Islet precursor cell (in vitro differentiated cells): ENCODE measurements around the gene MAP2K1.
A peak's percentile ranks its signal among the peaks of the same experiment; 100 is the strongest.
"Not testable (repeated sequence)": the region's sequence is repeated elsewhere in the genome, so short reads cannot be mapped to it uniquely, and the experiment has no call there.

ENCODE experiments used
- DNase-seq: peaks from one replicate; pipeline ENCODE4 v3.0.0-alpha.2; 2018

The MAP2K1 gene

DNA sequence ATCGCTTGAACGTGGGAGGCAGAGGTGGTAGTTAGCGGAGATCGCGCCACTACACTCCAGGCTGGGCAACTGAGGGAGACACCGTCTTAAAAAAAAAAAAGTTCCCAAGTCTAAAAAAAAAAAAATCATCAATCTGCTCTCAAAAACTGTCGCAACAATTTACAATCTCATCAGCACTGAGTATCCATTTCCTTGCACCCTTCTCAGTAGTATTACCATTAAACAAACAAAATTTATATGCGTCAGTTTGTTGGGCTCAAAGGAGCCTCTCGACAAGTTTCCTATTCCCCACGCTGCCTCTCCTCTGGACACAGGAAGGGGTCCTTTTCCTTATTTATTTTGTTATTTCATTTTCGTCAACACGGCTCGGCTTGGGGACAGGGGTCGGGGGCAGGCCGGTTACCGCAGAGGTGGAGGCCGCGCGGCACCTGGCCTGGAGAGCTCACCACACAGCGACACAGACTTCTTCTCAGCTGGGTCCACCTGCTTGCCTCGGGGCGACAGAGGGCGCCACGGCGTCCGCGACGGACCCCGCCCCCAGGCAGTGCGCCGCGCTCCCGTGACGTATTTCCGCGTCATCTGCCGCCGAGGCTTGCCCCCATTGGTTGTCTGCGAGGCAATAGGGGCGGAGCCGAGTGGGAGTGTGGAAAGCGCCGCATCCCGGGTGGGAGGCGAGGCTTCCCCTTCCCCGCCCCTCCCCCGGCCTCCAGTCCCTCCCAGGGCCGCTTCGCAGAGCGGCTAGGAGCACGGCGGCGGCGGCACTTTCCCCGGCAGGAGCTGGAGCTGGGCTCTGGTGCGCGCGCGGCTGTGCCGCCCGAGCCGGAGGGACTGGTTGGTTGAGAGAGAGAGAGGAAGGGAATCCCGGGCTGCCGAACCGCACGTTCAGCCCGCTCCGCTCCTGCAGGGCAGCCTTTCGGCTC lies at the start of gene MAP2K1:
MAP2K1 (plus strand) TSS at position 709 of the 920 bp plus-strand sequence. CDS start 436 bp downstream, outside the sequence.
- peak; percentile 99 for DNase-seq

DNA sequence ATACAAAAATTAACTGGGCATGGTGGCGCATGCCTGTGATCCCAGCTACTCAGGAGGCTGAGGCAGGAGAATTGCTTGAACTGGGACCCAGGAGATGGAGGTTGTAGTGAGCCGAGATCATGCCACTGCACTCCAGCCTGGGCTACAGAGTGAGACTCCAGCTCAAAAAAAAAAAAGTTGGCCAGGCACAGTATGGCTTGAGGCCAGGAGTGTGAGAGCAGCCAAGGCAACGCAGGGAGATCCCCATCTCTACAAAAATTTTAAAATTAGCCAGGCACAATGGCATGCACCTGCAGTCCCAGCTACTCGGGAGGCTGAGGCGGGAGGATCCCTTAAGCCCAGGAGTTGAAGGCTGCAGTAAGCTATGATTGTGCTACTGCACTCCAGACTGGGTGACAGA lies 38.2 kb upstream of the MAP2K1 start:
- not testable (repeated sequence) for DNase-seq

DNA sequence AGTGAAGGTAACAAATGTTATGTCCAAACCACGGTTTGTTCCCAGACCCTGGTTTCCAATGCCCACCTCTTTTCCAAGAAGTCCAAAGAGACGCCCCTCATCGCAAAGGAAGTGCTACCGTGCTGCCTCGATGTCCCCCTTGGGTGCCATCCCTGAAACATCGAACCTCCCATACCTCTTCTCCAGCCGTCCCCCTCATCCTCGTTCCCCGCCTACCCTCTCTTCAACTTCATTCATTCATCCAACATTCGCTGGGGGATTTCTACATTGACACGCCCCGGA lies 30.7 kb upstream of the MAP2K1 start:
- DNase-seq, result no peak

DNA sequence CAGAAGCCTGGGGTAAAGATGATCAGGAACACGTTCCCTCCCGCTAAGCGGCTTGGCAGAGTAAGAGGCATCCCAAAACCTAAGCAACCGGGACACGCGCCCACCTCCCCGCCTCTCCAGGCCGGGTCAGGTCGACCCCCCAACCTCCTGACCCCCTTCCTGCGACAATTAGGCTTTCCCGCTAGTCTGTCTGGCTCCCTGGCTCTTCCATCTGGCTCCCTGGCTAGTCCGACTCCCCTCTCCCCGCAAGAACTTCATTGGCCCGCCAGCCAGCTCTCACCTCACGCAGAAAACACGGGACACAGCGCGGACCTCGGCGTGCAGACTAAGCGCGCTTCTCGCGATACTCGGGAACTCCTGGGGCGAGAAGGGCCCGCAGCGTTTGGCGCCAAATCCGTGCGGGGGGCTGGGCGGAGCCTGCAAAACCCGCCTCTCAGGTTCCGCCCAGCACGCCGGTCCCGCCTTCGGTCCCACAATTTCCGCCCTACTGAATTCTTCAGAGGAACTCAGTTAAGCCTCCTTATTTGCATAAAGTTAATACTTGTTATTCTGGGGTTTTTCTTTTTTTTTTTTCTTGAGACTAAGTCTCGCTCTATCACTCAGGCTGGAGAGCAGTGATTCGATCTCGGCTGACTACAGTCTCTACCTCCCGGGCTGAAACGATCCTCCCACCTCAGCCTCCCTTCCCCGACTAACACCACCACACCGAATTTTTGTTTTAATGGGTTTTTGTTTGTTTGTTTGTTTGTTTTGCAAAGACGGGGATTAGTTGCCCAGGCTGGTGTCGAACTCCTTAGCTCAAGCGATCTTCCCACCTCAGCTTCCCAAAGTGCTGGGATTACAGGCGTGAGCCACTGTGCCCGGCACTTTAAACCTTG lies 30.1 kb upstream of the MAP2K1 start, which contains the start of gene TIPIN:
TIPIN (minus strand) TSS at position 327 of the 878 bp plus-strand sequence. CDS start 3,738 bp downstream, outside the sequence.
- peak; percentile 97 for DNase-seq

DNA sequence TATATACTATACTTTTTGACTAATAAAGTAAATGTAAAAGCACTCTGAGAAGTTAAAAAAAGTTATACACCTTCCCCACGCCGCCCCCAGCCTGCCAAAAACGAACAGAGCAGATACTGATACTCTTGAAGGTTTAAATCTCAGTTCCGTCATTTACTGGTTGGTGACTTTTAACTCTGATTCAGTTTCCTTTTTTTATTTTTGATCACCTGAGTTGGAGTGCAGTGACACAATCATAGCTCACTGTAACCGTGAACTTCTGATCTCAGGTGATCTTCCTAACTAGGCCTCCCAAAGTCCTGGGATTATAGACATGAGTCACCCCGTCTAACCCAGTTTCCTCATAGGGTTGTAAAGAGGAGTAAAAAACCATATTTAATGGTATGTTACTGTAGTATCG lies 27.0 kb upstream of the MAP2K1 start:
- DNase-seq, result no peak

DNA sequence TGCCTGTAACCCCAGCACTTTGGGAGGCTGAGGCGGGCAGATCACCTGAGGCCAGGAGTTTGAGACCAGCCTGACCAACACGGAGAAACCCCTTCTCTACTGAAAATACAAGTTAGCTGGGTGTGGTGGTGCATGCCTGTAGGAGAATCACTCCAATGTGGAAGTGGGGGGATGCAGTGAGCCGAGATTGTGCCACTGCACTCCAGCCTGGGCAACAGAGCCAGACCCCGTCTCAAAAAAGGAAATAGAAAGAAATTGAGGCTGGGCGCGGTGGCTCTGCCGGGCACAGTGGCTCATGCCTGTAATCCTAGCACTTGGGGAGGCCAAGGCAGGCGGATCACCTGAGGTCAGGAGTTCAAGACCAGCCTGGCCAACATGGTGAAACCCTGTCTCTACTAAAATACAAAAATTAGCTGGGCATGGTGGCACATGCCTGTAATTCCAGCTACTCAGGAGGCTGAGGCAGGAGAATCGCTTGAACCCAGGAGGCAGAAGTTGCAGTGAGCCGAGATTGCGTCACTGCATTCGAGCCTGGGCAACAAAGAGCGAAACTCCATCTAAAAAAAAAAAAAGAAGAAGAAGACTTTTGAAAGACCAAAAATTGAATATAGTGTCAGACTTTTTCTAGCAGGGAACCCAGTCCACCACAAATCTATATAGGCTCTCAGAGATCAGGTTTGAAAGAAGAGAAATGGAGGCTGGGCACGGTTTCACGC lies 24.8 kb upstream of the MAP2K1 start:
- not testable (repeated sequence) for DNase-seq

DNA sequence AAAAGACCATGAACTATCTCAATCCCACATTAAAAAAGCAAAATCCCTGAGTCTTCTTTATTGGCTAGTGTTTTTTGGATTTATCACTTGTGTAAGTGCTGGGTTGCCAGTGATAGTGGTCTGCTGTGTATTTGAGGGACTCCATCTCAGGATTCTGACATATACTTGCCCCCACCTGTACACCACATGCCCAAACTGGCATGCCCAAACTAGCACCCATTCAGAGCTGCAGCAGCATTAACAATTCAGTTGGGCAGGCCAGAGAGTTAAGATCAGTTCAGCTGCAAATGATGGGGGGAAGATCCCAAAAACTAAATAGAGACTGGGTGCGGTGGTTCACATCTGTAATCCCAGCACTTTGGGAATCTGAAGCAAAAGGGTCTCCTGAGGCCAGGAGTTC lies 23.9 kb upstream of the MAP2K1 start:
- no peak for DNase-seq

DNA sequence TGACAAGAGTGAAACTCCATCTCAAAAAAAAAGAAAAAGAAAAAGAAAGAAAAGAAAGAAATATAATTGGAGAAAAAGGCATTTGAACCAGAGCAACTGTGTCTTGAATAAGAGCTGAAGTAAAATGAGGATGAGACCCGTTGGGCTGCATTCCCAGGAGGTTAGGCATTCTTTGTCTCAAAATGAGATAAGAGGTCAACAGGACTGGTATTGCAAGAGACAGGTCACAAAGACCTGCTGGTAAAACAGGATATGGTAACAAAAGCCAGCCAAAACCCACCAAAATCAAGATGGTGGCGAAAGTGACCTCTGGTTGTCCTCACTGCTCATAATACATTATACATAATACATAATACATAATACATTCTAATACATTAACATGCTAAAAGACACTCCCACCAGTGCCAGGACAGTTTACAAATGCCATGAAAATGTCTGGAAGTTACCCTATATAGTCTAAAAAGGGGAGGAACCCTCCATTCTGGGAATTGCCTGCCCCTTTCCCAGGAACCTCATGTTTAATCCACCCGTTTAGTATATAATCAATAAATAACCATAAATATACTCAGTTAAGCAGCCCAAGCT lies 21.7 kb upstream of the MAP2K1 start:
- peak; percentile 83 for DNase-seq

DNA sequence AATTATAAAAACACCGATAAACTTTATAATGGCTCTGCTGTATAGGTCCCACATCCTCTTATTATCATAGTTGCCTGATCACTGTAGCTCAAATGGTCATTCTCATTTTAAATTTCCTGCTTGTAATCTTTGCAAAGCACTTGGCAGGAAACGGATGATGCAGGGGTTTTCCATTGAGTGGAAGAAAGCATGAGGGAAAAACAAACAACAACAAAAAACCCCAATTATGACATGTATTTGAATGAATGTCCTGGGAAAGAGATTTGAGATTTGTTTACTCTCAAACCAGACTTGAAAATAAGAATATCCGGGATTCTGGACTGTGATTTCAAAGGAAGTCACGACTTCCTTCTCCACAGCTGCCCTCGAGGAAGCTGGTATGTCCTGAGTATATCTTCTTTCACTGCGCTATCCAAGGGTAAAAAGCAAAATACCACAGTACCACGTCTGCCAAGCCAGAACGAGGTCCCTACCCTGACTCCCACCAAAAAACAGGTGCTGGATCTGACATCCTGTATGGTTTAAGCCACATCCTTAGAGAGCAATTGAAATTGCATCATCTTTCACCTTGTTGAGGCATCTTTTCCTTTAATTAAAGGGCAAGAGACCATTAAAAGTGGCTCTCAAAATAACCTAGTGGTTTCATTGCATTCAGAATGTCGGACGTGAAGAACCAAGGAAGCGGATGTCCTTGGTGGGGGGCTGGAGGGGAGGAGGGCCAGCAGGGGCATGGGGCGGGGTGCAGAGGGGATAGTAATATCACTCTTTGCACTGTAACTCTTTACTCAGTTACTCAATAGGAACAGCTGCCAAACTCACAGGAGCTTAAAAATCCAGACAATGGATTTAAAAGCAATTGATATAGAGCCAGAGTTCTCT lies 16.7 kb upstream of the MAP2K1 start:
- no peak for DNase-seq

DNA sequence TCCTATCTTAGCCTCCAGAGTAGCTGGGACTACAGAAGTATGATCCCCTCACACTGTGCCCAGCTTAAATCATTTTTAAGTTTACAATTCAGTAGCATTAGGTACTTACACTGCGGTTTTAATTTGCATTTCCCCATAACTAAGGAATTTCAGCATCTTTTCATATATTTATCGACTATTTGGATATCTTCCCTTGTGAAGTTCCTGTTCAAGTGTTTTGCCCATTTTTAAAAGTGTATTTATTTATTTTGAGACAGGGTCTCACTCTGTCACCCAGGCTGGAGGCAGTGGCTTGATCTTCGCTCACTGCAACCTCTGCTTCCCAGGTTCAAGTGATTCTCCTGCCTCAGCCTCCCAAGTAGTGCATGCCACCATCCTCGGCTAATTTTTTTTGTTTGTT lies 12.5 kb upstream of the MAP2K1 start:
- DNase-seq, result no peak

DNA sequence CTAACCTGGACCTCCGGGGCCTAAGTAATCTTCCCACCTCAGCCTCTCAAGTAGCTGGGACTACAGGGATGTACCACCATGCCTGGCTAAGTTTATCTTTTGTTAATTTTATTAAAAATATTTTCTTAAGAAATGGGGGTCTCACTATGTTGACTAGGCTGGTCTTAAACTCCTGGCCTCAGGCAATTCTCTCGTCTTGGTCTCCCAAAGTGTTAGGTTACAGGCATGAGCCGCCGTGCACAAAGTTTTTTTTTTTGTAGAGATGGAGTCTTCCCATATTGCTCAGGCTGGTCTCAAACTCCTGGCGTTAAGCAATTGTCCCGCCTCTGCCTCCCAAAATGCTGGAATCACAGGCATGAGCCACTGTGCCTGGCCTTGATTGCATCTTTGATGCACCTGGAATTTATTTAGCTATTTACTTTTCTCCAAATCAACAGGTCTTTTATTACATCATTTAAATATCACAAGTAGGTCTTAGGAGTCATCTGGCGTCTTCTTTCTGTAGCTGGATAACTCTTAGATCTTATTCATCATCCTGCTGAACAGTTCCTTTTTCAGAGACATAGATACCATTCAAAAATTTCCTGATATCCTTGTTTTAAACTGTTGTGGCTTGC lies 7.8 kb upstream of the MAP2K1 start:
- DNase-seq, result no peak

DNA sequence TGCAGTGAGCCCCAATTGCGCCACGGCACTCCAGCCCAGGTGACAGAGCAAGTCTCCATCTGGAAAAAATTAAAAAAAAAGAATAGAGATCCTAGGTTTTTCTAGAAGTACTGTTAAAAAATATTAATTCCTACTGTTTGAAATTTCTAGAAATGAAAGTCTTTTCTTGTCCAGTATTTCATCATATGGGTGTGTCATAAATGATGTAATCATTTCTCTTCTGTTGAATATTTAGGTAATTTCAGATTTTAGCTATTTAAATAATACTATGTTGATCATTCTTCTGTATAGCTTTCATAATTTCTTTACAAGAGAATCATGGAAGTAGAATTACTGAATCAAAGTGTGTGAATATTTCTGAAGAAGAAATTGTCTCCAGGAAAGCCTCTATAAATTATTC lies 5.3 kb upstream of the MAP2K1 start:
- not testable (repeated sequence) for DNase-seq

DNA sequence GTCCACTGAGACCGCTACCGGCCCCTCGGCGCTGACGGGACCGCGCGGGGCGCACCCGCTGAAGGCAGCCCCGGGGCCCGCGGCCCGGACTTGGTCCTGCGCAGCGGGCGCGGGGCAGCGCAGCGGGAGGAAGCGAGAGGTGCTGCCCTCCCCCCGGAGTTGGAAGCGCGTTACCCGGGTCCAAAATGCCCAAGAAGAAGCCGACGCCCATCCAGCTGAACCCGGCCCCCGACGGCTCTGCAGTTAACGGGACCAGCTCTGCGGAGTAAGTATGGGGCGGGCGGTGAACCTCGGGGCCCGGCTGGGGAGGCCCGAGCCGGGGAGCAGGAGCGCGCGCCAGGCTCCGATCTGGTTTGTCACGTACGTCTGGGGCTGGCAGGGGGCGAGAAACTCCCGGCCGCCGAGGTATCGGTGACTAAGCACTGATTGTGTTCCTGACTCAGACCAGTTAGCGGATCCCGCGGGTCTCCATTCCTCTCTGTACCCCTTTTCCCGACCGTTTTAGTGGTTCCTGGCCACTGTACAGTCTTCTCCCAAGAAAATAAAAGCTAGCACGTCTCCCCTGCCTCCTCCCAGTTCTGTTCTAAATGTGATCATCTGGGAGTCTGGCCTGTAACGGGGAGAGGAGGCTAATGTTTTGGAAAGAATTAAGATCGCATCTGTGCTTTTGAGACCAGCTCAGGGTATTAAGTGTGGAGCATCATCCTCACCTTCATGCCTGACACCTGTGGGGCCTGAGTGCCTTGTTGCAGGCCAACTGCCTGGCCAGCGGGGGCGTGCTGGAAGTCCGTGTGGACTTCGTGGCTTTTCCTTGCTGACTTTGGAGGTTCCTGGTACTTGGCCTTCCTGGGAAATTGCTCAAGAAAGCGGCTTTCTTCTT lies 691 bp downstream of the MAP2K1 start:
- DNase-seq, result peak; percentile 85

DNA sequence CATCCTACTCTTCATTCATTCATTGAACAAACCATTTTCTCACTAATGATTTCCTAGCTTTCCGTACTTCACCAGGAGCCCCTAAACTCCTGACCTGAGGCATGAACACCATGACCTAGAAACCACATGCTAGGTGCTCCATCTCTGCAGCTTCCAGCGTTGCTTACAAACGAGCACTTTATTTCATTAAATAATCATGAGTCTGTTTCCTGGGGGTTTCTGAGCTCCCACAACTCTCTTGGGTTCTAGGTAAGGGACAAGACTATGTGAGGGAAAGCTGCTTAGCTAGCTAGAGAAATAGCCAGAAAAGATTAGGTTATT lies 1.3 kb downstream of the MAP2K1 start:
- no peak for DNase-seq

DNA sequence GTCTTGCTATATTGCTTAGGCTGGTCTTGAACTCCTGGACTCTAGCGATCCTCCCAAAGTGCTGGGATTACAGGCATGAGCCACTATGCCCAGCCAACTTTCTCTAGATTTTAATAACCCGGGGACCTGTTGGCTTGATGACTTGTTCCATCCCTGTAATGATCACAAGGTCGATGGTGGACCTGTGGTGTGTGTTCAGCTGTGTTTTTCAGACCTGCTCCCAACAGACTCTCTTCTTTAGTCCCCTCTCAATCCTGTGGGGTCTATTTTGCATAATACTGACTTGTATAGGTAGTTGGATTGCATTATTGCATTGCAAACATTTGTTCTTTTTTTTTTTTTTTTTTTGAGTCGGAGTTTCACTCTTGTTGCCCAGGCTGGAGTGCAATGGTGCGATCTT lies 1.9 kb downstream of the MAP2K1 start:
- DNase-seq, result no peak

DNA sequence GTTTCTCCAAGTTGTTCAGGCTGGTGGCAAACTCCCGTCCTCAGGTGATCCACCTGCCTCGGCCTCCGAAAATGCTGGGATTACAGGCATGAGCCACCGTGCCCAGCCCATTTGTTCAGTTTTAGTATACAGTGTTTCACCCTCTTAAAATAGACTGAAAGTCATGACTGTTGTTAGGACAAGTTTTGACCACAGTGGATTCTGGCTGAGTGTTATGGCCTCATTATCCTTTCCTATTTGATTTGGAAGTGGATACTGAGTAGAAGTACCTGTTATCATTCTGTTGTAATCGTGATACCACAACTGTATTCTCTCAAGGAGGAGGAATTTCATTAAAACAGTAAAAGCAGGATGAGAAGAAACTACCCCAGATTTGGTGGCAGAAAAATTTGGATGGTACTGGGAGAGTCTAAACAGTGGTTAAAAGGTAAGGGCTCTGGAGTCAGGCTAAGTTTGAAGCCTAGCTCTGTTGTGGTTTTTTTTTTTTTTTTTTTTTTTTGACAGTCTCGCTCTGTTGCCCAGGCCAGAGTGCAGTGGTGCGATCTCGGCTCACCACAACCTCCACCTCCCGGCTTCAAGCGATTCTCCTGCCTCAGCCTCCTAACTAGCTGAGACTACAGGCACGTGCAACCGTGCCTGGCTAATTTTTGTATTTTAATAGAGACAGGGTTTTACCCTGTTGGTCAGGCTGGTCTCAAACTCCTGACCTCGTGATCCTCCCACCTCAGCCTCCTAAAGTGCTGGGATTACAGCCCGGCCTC lies 2.6 kb downstream of the MAP2K1 start:
- no peak for DNase-seq

DNA sequence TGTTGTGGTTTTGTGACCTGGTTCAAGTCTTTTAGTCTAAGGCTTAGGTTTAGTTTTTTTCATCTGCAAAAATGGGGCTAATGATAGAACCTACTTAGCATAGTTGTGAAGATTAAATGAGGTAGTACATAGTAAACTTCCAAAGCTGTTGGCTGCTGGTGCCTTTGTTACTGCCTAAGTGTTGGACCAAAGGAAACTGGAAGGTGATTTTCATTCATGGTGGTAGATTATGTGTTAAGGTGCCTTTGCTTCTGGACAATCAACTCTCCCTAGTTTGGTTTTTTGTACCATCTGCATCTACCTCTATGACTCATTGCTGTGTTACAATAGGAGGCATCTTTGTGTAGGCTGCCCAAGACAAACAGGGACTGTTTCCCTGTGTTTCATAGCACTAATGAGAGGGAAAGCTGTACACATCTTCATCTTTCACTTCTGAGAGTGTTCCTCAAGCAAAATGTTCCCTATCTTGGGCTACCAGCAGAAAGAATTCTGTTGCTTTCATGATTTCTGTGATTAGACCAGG lies 3.2 kb downstream of the MAP2K1 start:
- no peak for DNase-seq

DNA sequence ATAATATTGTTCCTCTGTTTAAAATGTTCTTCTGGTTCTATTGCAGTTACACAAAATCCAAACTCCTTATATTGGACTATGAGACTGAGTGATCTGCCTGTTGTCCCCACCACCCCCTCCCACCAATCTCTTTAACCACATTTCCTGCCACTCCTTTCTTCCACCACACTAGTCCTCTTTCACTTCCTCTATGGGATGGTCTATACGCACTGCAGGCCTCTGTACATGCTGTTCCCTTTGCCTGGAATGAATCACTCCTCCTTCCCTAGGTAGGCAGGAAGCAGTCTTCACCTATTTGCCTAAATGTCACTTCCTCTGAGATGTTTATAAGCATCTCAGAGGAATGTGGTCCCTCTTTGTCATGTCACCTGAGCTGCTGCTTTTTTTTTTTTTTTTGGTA lies 4.0 kb downstream of the MAP2K1 start:
- DNase-seq, result peak; percentile 60

DNA sequence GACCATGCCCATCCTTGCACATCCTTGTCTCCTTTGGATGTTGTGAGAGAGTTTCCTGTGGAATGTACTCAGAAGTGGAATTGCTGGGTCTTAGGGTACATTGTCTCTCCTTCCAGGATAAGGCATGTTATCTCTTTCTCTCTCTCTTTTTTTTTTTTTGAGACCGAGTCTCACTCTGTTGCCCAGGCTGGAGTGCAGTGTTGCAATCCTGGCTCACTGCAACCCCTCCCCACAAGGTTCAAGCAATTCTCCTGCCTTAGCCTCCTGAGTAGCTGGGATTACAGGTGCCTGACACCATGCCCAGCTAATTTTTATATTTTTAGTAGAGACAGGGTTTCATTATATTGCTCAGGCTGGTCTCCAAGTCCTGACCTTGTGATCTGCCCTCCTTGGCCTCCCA lies 6.3 kb downstream of the MAP2K1 start:
- DNase-seq, result not testable (repeated sequence)
